ENCODE results near the gene CNTROB. TPM values are rescaled to one million over a fixed set of nuclear protein-coding genes. Genes with fewer than 3 reads are reported as not detected.
A peak's percentile ranks its signal among the peaks of the same experiment; 100 is the strongest.

CNTROB gene
- 10 to 100 TPM in 3 of 4 donors, 1 to 10 TPM in 1; 7.1 to 58.5 (median 26.1) TPM for total RNA-seq

- H3K9me3 ChIP-seq: no peaks in the 10 kb centered on the region
- peak; percentile 99 to 100 for DNase-seq
- no peaks in the 10 kb centered on the region for H3K27me3 ChIP-seq
- peak; percentile 86 to 93 for TF ChIP-seq POLR2A (IDR thresholded peaks at IDR 0.05)
- peak in 1 of 4 experiments; percentile 19 for TF ChIP-seq CTCF (IDR thresholded peaks at IDR 0.05)
- H3K4me1 ChIP-seq: peaks cover 0 to 17% of the 10 kb centered on the region in 2 donors
- H3K4me3 ChIP-seq: peak within 1 kb of the TSS; percentile 70 to 83
- no peaks in the 10 kb centered on the region for H3K36me3 ChIP-seq
- intact Hi-C loops (cut with DNase I; ENCODE audit: low total_unique reads): no loop called here
- H3K27ac ChIP-seq: peak within 1 kb of the TSS; percentile 86 to 87
Observed at GRCh38 chr17:7931709-7932482, at the start of gene CNTROB, which contains the start of gene TRAPPC1. Gene CNTROB (plus strand): TSS chr17:7932206. CDS start chr17:7933080, 874 bp downstream. Gene TRAPPC1 (minus strand): TSS chr17:7931946. CDS start chr17:7931829, 117 bp downstream.

- intact Hi-C loops (cut with DNase I; ENCODE audit: low total_unique reads): no loop called here
- DNase-seq: no peak
- peak overlapping the region in 1 of 2 donors; percentile 5 for H3K4me3 ChIP-seq
- H3K27me3 ChIP-seq: no peaks in the 10 kb centered on the region
- peak overlapping the region; percentile 97 to 98 for H3K27ac ChIP-seq
- no peaks in the 10 kb centered on the region for H3K36me3 ChIP-seq
- H3K9me3 ChIP-seq: no peaks in the 10 kb centered on the region
- peaks cover 0 to 4% of the 10 kb centered on the region in 2 donors for H3K4me1 ChIP-seq
- TF ChIP-seq POLR2A (IDR thresholded peaks at IDR 0.05): peak in 1 of 2 donors; percentile 38
- TF ChIP-seq CTCF (IDR thresholded peaks at IDR 0.05): no peak
Observed at GRCh38 chr17:7882629-7883028, 49.4 kb upstream of the CNTROB start.

- no peaks in the 10 kb centered on the region for H3K9me3 ChIP-seq
- H3K4me1 ChIP-seq: peaks cover 10% of the 10 kb centered on the region in 2 donors
- intact Hi-C loops (cut with DNase I; ENCODE audit: low total_unique reads): no loop called here
- peak overlapping the region; percentile 57 to 87 for H3K4me3 ChIP-seq
- TF ChIP-seq POLR2A (IDR thresholded peaks at IDR 0.05): no peak
- no peak for TF ChIP-seq CTCF (IDR thresholded peaks at IDR 0.05)
- H3K36me3 ChIP-seq: no peaks in the 10 kb centered on the region
- no peaks in the 10 kb centered on the region for H3K27me3 ChIP-seq
- peak overlapping the region; percentile 97 to 98 for H3K27ac ChIP-seq
- DNase-seq: no peak
Observed at GRCh38 chr17:7883781-7884386, 48.1 kb upstream of the CNTROB start.

- peak overlapping the region; percentile 97 to 98 for H3K27ac ChIP-seq
- intact Hi-C loops (cut with DNase I; ENCODE audit: low total_unique reads): no loop called here
- H3K27me3 ChIP-seq: no peaks in the 10 kb centered on the region
- TF ChIP-seq POLR2A (IDR thresholded peaks at IDR 0.05) (no peak), CTCF (IDR thresholded peaks at IDR 0.05) (no peak)
- no peaks in the 10 kb centered on the region for H3K36me3 ChIP-seq
- peak in 1 of 2 donors; percentile 35 for DNase-seq
- H3K4me1 ChIP-seq: peaks cover 10 to 18% of the 10 kb centered on the region in 2 donors
- peak overlapping the region; percentile 57 to 87 for H3K4me3 ChIP-seq
- no peaks in the 10 kb centered on the region for H3K9me3 ChIP-seq
Observed at GRCh38 chr17:7884581-7885366, 47.2 kb upstream of the CNTROB start.
